Head of caudate nucleus (tissue), 42 donors: ENCODE results near the gene PRICKLE3.
"Not testable (repeated sequence)": the region's sequence is repeated elsewhere in the genome, so short reads cannot be mapped to it uniquely, and the experiment has no call there.

Experiments used
- DNase-seq, 42 donors: peaks; one replicate each; pipeline versions ENCODE4 v3.0.0 to v3.0.0-alpha.2; 2020 to 2021; ENCODE audit warnings: mixed read lengths in 7 of 42
- intact Hi-C: fragments of 100-400 bp; cut with DNase I; formaldehyde crosslinking; loops from one replicate; pipeline ENCODE4 v1.15.0; 2022

The PRICKLE3 gene

GRCh38 chrX:49188468-49189076 is 2.4 kb upstream of the PRICKLE3 start:
- no peak for DNase-seq
- intact Hi-C loops, result no loop called here

GRCh38 chrX:49187526-49187925 is 1.4 kb upstream of the PRICKLE3 start:
- intact Hi-C loops, result no loop called here
- no peak for DNase-seq

GRCh38 chrX:49187028-49187394 is 838 bp upstream of the PRICKLE3 start:
- DNase-seq, result no peak
- intact Hi-C loops, result no loop called here

- peak; percentile 54 to 92 (median 76) for DNase-seq
- intact Hi-C loops, result no loop called here
These were observed 1.6 kb downstream of the PRICKLE3 start for GRCh38 chrX:49184294-49185281.

GRCh38 chrX:49183701-49184281 is 2.4 kb downstream of the PRICKLE3 start:
- DNase-seq, result no peak
- intact Hi-C loops, result no loop called here

- intact Hi-C loops, result no loop called here
- no peak for DNase-seq
These were observed 6.8 kb downstream of the PRICKLE3 start for GRCh38 chrX:49179358-49179757.

- intact Hi-C loops, result no loop called here
- no peak for DNase-seq
These were observed 7.6 kb downstream of the PRICKLE3 start for GRCh38 chrX:49178537-49178936.

- intact Hi-C loops, result no loop called here
- DNase-seq, result no peak
These were observed 8.2 kb downstream of the PRICKLE3 start for GRCh38 chrX:49177873-49178480.

- no peak for DNase-seq
- intact Hi-C loops, result no loop called here
These were observed 8.8 kb downstream of the PRICKLE3 start for GRCh38 chrX:49177338-49177833.

- no peak for DNase-seq
- intact Hi-C loops, result no loop called here
These were observed 9.5 kb downstream of the PRICKLE3 start for GRCh38 chrX:49176421-49177326.

- intact Hi-C loops, result no loop called here
- DNase-seq, result no peak
These were observed 10.5 kb downstream of the PRICKLE3 start for GRCh38 chrX:49175435-49176274.

GRCh38 chrX:49174723-49175122 is 11.4 kb downstream of the PRICKLE3 start:
- no peak for DNase-seq
- intact Hi-C loops, result no loop called here

- DNase-seq, intact Hi-C loops: not testable (repeated sequence)
These were observed 12.6 kb downstream of the PRICKLE3 start for GRCh38 chrX:49173544-49173943.

- intact Hi-C loops, result no loop called here
- DNase-seq, result peak in 14 of 42 donors; percentile 20 to 54 (median 38)
These were observed 13.8 kb downstream of the PRICKLE3 start for GRCh38 chrX:49172280-49172780.

GRCh38 chrX:49171752-49172279 is 14.4 kb downstream of the PRICKLE3 start, which contains the start of gene PLP2:
Gene PLP2 (plus strand): TSS chrX:49171898. CDS start chrX:49172001, 103 bp downstream.
- DNase-seq, result peak in 3 of 42 donors; percentile 19 to 40 (median 27)

GRCh38 chrX:49167740-49168108 is 18.4 kb downstream of the PRICKLE3 start:
- intact Hi-C loops, result no loop called here

More at GRCh38 chrX:49171752-49172279, 14.4 kb downstream of the PRICKLE3 start, which contains the start of gene PLP2:
- intact Hi-C loops, result no loop called here

More at GRCh38 chrX:49167740-49168108, 18.4 kb downstream of the PRICKLE3 start:
- DNase-seq, result no peak
